ENCODE data around the gene CDC42BPA. TPM values are rescaled to one million over a fixed set of nuclear protein-coding genes. Genes with fewer than 3 reads are reported as not detected.
A peak's percentile ranks its signal among the peaks of the same experiment; 100 is the strongest.

Gene CDC42BPA
- total and polyA plus RNA-seq, 9 of the 15 experiments (the other 6 are each of a cell fraction or from before 2014, with no cell fraction given): 8.0 to 77.5 (median 52.1) TPM

DNA sequence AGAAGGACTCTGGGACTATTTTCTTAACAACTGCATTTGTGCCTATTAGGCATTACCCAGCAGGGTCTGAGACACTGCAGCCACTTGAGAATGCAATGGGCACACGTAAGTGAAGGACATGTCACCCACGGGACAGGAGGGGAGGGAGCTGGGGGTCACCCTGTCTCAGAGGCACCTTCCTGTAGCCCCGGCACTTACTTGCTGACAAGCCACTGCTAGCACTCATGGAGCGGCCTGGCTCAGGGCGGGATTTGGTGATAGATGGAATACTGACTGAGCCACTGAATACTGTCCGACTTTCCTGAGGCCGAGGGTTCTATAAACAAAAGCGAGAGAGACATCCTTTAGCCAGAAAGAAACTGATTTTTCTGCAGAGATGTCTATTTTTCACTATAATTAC, 313.5 kb downstream of the CDC42BPA start:
- H3K27ac ChIP-seq (ENCODE audit: extremely low read depth, low read depth, low read length): no peak overlapping the region
- peaks cover 49% of the 10 kb centered on the region for H3K36me3 ChIP-seq (ENCODE audit: control insufficient read depth, insufficient read depth, low read length)
- H3K79me2 ChIP-seq (ENCODE audit: control insufficient read depth, insufficient read depth, low read length): no peaks in the 10 kb centered on the region
- H3K4me1 ChIP-seq (replicated peaks in 1 of 2; ENCODE audit: control insufficient read depth in 2 of 2, insufficient read depth in 2 of 2, low read length in 2 of 2): no peaks in the 10 kb centered on the region
- H2AFZ ChIP-seq (ENCODE audit: low read depth, low read length): no peak overlapping the region
- WGBS (ENCODE audit: insufficient coverage, low coverage, missing lambda C conversion rate): 97% methylated on average over 8 of the region's 8 CpGs
- DNase-seq (ENCODE audit: extremely low read depth in 1 of 4, low spot score in 3 of 4) (no peak), ATAC-seq (no peak), FAIRE-seq (no peak)
- peak overlapping the region in 1 of 2 experiments; percentile 37; a peak in 1 of 4 replicates for H3K9ac ChIP-seq (ENCODE audit: insufficient read depth in 1 of 2, low read depth in 2 of 2, low read length in 2 of 2)
- in situ Hi-C loops (cut with MboI) (no loop called here), intact Hi-C loops (cut with micrococcal nuclease) (no loop called here)
- no peaks in the 10 kb centered on the region for H3K27me3 ChIP-seq (ENCODE audit: control insufficient read depth in 2 of 2, insufficient read depth in 2 of 2, low read length in 2 of 2)
- no peaks in the 10 kb centered on the region for H3K9me3 ChIP-seq (replicated peaks; ENCODE audit: control insufficient read depth, insufficient read depth, low read depth, low read length)
- ChIA-PET POLR2A (interaction anchor here (4.4 kb wide), 1 partner anchor 13 kb away, joined by 24 read pairs; no protein-coding TSS in a partner anchor), CTCF (ENCODE audit: low intra/inter-chr PET ratio) (no interaction called here)
- TF ChIP-seq FOXK2 (conservative IDR thresholded peaks at IDR 0.05 in 1 of 2, IDR thresholded peaks at IDR 0.05 in 1 of 2; ENCODE audit: low read depth in 2 of 2) (no peak), MYNN (IDR thresholded peaks at IDR 0.05) (0 out of 2 replicates have a peak, but pooled peaks have one; percentile 2), MYNN (CRISPR knock-in tag; IDR thresholded peaks at IDR 0.05) (no peak)
- H3K4me2 ChIP-seq (ENCODE audit: insufficient read depth, low read length): no peak overlapping the region
- H3K9me1 ChIP-seq (ENCODE audit: control insufficient read depth, insufficient read depth, low read length): no peaks in the 10 kb centered on the region
- H3K4me3 ChIP-seq: no peak overlapping the region
- no TSS peak for BruUV-seq (replicated peaks)
- no peaks in the 10 kb centered on the region for H4K20me1 ChIP-seq (replicated peaks; ENCODE audit: control insufficient read depth, insufficient read depth, low read length)

- ChIA-PET POLR2A (interaction anchor here (0.8 to 4.4 kb wide), 2 partner anchors 11 to 65 kb away, joined by 3 to 24 read pairs; no protein-coding TSS in a partner anchor), CTCF (ENCODE audit: low intra/inter-chr PET ratio) (no interaction called here)
- no peak overlapping the region for H3K9ac ChIP-seq (ENCODE audit: insufficient read depth in 1 of 2, low read depth in 2 of 2, low read length in 2 of 2)
- BruUV-seq (replicated peaks): no TSS peak
- H3K27me3 ChIP-seq (ENCODE audit: control insufficient read depth in 2 of 2, insufficient read depth in 2 of 2, low read length in 2 of 2): no peaks in the 10 kb centered on the region
- peaks cover 49% of the 10 kb centered on the region for H3K36me3 ChIP-seq (ENCODE audit: control insufficient read depth, insufficient read depth, low read length)
- no peaks in the 10 kb centered on the region for H3K9me1 ChIP-seq (ENCODE audit: control insufficient read depth, insufficient read depth, low read length)
- DNase-seq (ENCODE audit: extremely low read depth in 1 of 4, low spot score in 3 of 4): no peak
- no peaks in the 10 kb centered on the region for H4K20me1 ChIP-seq (replicated peaks; ENCODE audit: control insufficient read depth, insufficient read depth, low read length)
- intact Hi-C loops (cut with micrococcal nuclease) (no loop called here), in situ Hi-C loops (cut with MboI) (no loop called here)
- H3K4me1 ChIP-seq (replicated peaks in 1 of 2; ENCODE audit: control insufficient read depth in 2 of 2, insufficient read depth in 2 of 2, low read length in 2 of 2): no peaks in the 10 kb centered on the region
- H3K9me3 ChIP-seq (replicated peaks; ENCODE audit: control insufficient read depth, insufficient read depth, low read depth, low read length): no peaks in the 10 kb centered on the region
- ATAC-seq: no peak
- no peaks in the 10 kb centered on the region for H3K79me2 ChIP-seq (ENCODE audit: control insufficient read depth, insufficient read depth, low read length)
- H3K4me3 ChIP-seq: no peak overlapping the region
- 93% methylated on average over 8 of the region's 8 CpGs for WGBS (ENCODE audit: insufficient coverage, low coverage, missing lambda C conversion rate)
- no peak overlapping the region for H3K4me2 ChIP-seq (ENCODE audit: insufficient read depth, low read length)
- no peak overlapping the region for H3K27ac ChIP-seq (ENCODE audit: extremely low read depth, low read depth, low read length)
- FAIRE-seq: no peak
- no peak overlapping the region for H2AFZ ChIP-seq (ENCODE audit: low read depth, low read length)
- TF ChIP-seq, protein P1, sequence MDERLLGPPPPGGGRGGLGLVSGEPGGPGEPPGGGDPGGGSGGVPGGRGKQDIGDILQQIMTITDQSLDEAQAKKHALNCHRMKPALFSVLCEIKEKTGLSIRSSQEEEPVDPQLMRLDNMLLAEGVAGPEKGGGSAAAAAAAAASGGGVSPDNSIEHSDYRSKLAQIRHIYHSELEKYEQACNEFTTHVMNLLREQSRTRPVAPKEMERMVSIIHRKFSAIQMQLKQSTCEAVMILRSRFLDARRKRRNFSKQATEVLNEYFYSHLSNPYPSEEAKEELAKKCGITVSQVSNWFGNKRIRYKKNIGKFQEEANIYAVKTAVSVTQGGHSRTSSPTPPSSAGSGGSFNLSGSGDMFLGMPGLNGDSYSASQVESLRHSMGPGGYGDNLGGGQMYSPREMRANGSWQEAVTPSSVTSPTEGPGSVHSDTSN (CRISPR knock-in tag; IDR thresholded peaks at IDR 0.05; ENCODE audit: low read depth): no peak
- TF ChIP-seq, protein P1 (tag; conservative IDR thresholded peaks at IDR 0.05; ENCODE audit: low read depth): no peak
- TF ChIP-seq RBM22 (IDR thresholded peaks at IDR 0.05; ENCODE audit: low read depth, low read length, poor library complexity, severe bottlenecking): peak; percentile 51
Measured at GRCh38 chr1:227003165-227003564, 315.1 kb downstream of the CDC42BPA start.
